ENCODE data around the gene PTPRC.

PTPRC gene

GRCh38 chr1:198650506-198650905 lies 11.7 kb downstream of the PTPRC start:
- peaks cover 77% of the 10 kb centered on the region for H3K4me1 Mint-ChIP-seq
- H3K9me3 Mint-ChIP-seq, result no peaks in the 10 kb centered on the region

GRCh38 chr1:198651650-198652400 lies 13.0 kb downstream of the PTPRC start:
- Mint-ChIP-seq H3K9me3 (no peaks in the 10 kb centered on the region), H3K27me3 (no peaks in the 10 kb centered on the region), H3K4me3 (peak overlapping the region; percentile 78), H3K4me1 (peaks cover 82% of the 10 kb centered on the region), H3K27ac (peak overlapping the region; percentile 93), H3K36me3 (peaks cover 29% of the 10 kb centered on the region)

More at GRCh38 chr1:198650506-198650905, 11.7 kb downstream of the PTPRC start:
- Mint-ChIP-seq H3K27me3 (no peaks in the 10 kb centered on the region), H3K4me3 (peak overlapping the region; percentile 87), H3K36me3 (peaks cover 35% of the 10 kb centered on the region), H3K27ac (peak overlapping the region; percentile 99)

DNA sequence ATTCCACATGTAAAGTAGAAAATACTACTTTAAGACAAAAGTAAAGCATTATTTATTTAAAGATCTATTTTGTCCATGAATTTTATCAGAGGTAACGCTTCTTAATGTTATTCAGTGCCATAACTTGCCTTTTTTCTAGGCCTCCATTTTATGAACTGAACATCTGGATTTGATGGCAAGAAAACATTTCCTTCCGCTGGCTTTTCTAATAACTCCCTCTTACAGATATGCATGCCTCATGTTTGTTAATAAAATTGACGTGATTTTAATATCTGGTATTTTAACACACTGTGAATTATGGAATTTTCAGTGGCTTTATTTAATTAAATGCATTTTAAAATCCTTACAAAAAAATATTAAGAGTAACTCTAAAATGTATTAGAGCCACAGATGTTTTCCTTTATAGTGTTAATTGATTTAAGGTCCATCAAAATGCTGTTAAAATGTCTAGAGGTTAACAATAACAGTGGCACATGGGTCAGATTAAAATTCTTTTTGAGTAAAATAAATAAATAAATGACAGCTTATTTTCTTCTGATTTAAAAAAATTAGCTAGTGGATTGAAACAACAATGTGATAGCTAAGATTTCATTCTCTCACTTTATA lies 15.1 kb downstream of the PTPRC start:
- Mint-ChIP-seq H3K4me3 (peak overlapping the region; percentile 58), H3K27ac (peak overlapping the region; percentile 92), H3K9me3 (no peaks in the 10 kb centered on the region), H3K36me3 (peaks cover 28% of the 10 kb centered on the region), H3K27me3 (no peaks in the 10 kb centered on the region), H3K4me1 (peaks cover 83% of the 10 kb centered on the region)

- no peaks in the 10 kb centered on the region for H3K27me3 Mint-ChIP-seq
- no peaks in the 10 kb centered on the region for H3K9me3 Mint-ChIP-seq
- H3K4me3 Mint-ChIP-seq, result peak overlapping the region; percentile 81
- H3K27ac Mint-ChIP-seq, result peak overlapping the region; percentile 97
- peaks cover 14% of the 10 kb centered on the region for H3K36me3 Mint-ChIP-seq
- H3K4me1 Mint-ChIP-seq, result peaks cover 80% of the 10 kb centered on the region
Observed at GRCh38 chr1:198655459-198656121, 16.8 kb downstream of the PTPRC start.

DNA sequence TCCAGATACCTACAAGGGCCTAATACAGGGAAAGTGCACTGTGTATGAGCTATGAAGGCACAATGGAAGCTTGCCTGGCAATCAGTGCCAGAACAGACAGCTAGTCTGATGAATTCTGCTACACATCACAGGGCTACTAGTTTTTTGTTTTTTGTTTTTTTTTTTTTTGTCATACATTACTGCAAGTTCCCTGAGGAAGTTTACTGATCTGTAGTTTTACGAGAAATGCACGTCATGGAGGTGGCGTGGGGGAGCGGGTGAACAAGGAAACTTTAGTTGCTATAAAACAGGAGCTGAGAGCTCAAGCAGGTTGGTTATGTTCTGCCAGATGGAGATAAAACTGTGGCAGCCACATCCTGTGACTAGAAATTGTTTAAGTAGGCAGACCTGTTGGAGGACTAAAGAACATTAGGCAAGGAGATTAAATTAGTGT lies 17.7 kb downstream of the PTPRC start:
- Mint-ChIP-seq H3K36me3 (peaks cover 15% of the 10 kb centered on the region), H3K4me1 (peaks cover 76% of the 10 kb centered on the region), H3K9me3 (no peaks in the 10 kb centered on the region), H3K27ac (peak overlapping the region; percentile 97), H3K27me3 (no peaks in the 10 kb centered on the region), H3K4me3 (peak overlapping the region; percentile 86)

GRCh38 chr1:198657550-198658064 lies 18.8 kb downstream of the PTPRC start:
- Mint-ChIP-seq H3K4me3 (peak overlapping the region; percentile 88), H3K9me3 (no peaks in the 10 kb centered on the region), H3K27me3 (no peaks in the 10 kb centered on the region), H3K4me1 (peaks cover 76% of the 10 kb centered on the region), H3K27ac (peak overlapping the region; percentile 99), H3K36me3 (peaks cover 14% of the 10 kb centered on the region)

DNA sequence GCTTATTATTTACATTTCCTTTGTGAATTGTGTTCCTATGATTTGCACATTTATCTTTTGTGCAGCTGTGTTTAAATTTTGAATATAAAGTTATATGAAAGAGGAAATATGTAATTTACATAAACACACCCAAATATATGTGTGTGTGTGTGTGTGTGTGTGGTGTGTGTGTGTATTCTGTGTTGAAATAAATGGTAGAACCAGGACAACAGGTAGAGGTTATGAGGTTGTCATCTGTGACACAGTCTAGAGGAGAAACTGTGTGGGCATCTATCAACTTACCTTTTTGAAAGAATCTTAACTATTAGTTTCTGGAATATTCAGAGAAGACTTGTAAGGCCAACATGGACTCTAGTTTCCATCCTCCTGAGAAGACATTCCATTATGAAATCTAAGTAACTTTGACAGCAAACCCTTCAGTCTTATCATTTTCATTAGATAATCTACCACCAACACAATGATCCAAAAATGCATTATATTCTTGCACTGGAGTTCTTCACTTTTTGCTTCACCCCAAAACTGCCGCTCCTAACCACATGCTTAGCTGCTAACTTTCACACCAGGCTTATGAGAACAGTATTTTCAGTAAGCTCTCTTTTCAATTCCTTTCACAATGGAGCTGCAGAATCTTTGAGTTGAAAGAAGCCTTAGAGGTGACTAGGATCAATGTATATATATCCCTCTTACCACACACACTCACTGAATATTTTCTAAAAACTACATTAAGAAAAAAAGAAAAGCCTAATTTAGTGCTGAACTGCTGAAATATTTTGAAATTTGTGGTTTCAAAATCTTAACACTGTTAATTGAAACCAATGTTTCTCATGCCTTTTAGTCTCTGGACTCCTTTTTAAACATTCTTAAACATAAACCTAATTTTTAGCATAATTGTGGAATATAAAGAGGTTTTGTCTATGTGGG lies 21.8 kb downstream of the PTPRC start:
- peaks cover 81% of the 10 kb centered on the region for H3K4me1 Mint-ChIP-seq
- peak overlapping the region; percentile 98 for H3K27ac Mint-ChIP-seq
- H3K36me3 Mint-ChIP-seq, result peaks cover 23% of the 10 kb centered on the region
- H3K9me3 Mint-ChIP-seq, result no peaks in the 10 kb centered on the region
- H3K4me3 Mint-ChIP-seq, result peak overlapping the region; percentile 81
- no peaks in the 10 kb centered on the region for H3K27me3 Mint-ChIP-seq

- no peaks in the 10 kb centered on the region for H3K9me3 Mint-ChIP-seq
- H3K4me1 Mint-ChIP-seq, result peaks cover 85% of the 10 kb centered on the region
- H3K4me3 Mint-ChIP-seq, result peak overlapping the region; percentile 74
- H3K36me3 Mint-ChIP-seq, result peaks cover 33% of the 10 kb centered on the region
- H3K27ac Mint-ChIP-seq, result peak overlapping the region; percentile 97
- no peaks in the 10 kb centered on the region for H3K27me3 Mint-ChIP-seq
Observed at GRCh38 chr1:198662821-198663220, 24.0 kb downstream of the PTPRC start.

GRCh38 chr1:198664068-198664788 lies 25.4 kb downstream of the PTPRC start:
- Mint-ChIP-seq H3K27me3 (no peaks in the 10 kb centered on the region), H3K4me1 (peaks cover 85% of the 10 kb centered on the region), H3K27ac (peak overlapping the region; percentile 94), H3K9me3 (no peaks in the 10 kb centered on the region), H3K36me3 (peaks cover 41% of the 10 kb centered on the region), H3K4me3 (peak overlapping the region; percentile 86)

DNA sequence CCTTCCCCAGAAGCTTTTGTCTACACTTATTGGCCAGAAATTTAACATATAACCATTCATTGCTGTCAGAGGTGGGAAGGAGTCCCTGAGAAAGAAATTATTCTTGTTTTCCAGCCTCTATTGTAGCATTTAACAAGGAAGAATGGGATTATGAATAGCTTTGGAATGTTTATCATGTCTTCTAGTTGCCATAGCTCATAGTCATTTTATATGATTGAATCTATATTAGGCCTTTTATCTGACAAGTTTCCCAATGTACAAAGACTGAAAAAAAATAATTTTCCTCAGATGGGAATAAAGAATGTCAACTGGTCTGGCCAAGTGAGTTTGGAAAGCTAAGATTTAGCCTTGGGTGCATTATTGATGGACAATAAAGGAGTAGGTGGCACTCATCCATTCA lies 28.3 kb downstream of the PTPRC start:
- H3K27me3 Mint-ChIP-seq, result no peaks in the 10 kb centered on the region
- no peaks in the 10 kb centered on the region for H3K9me3 Mint-ChIP-seq
- H3K36me3 Mint-ChIP-seq, result peaks cover 46% of the 10 kb centered on the region
- peaks cover 92% of the 10 kb centered on the region for H3K4me1 Mint-ChIP-seq
- peak overlapping the region; percentile 98 for H3K27ac Mint-ChIP-seq
- H3K4me3 Mint-ChIP-seq, result peak overlapping the region; percentile 68

DNA sequence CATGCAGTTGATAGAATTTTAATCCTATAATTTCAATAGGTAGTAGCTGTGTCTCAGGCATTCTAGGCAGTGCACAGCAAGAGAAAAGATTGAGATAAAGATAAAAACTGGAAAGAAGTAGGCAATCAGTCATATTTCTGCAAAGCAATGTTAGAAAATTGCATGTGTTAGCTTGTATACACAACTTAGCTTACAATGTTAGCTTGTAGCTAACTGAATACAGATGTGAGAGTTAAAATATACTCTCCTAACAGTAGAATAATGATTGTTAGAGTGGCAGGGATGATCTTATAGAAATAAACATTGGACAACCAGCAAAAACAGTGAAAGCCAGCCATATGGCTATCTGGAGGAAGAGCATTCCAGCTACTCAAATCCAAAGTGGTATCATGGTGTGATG lies 29.0 kb downstream of the PTPRC start:
- no peaks in the 10 kb centered on the region for H3K27me3 Mint-ChIP-seq

GRCh38 chr1:198669023-198669698 lies 30.3 kb downstream of the PTPRC start:
- H3K4me3 Mint-ChIP-seq, result peak overlapping the region; percentile 70
- H3K4me1 Mint-ChIP-seq, result peaks cover 94% of the 10 kb centered on the region
- no peaks in the 10 kb centered on the region for H3K9me3 Mint-ChIP-seq
- H3K27me3 Mint-ChIP-seq, result no peaks in the 10 kb centered on the region
- peaks cover 52% of the 10 kb centered on the region for H3K36me3 Mint-ChIP-seq
- H3K27ac Mint-ChIP-seq, result peak overlapping the region; percentile 98

More for the DNA sequence above, 29.0 kb downstream of the PTPRC start:
- H3K36me3 Mint-ChIP-seq, result peaks cover 48% of the 10 kb centered on the region
- peak overlapping the region; percentile 98 for H3K27ac Mint-ChIP-seq
- H3K9me3 Mint-ChIP-seq, result no peaks in the 10 kb centered on the region
- peak overlapping the region; percentile 68 for H3K4me3 Mint-ChIP-seq
- H3K4me1 Mint-ChIP-seq, result peaks cover 92% of the 10 kb centered on the region

DNA sequence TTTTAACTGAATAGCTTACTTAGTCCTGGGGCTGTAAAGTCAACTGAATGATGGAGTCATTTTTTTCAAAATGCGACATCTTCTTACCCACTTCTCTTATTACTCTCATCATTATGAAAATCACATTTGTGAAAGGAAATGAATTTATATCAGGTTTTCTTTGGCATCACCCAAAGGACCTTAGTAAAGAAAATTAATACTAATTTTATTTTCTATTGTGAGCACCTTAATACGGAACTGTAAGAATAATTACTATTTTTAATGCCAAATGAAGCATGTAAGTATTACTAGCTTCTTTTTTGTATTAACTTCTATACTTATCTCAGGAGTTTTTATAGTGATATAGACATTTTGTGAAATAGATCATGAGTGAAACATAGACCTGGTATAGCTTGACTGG lies 30.9 kb downstream of the PTPRC start:
- Mint-ChIP-seq H3K27me3 (no peaks in the 10 kb centered on the region), H3K27ac (peak overlapping the region; percentile 98), H3K4me3 (peak overlapping the region; percentile 70), H3K36me3 (peaks cover 47% of the 10 kb centered on the region), H3K4me1 (peaks cover 91% of the 10 kb centered on the region), H3K9me3 (no peaks in the 10 kb centered on the region)

GRCh38 chr1:198671136-198671535 lies 32.3 kb downstream of the PTPRC start:
- H3K36me3 Mint-ChIP-seq, result peaks cover 48% of the 10 kb centered on the region
- peaks cover 95% of the 10 kb centered on the region for H3K4me1 Mint-ChIP-seq
- H3K27me3 Mint-ChIP-seq, result no peaks in the 10 kb centered on the region
- peak overlapping the region; percentile 92 for H3K27ac Mint-ChIP-seq
- H3K9me3 Mint-ChIP-seq, result no peaks in the 10 kb centered on the region
- H3K4me3 Mint-ChIP-seq, result peak overlapping the region; percentile 63

Measured in activated naive CD4-positive, alpha-beta T cell treated with anti-CD3 and anti-CD28 coated beads, Interleukin-2, amount 50 U/mL, for 24 hours (primary cell).